ENCODE measurements around the gene SUGCT.
"Not testable (repeated sequence)": the region's sequence is repeated elsewhere in the genome, so short reads cannot be mapped to it uniquely, and the experiment has no call there.

Gene SUGCT

GRCh38 chr7:40139891-40140290, 5.1 kb downstream of the SUGCT start:
- DNase-seq: not testable (repeated sequence)

GRCh38 chr7:40141916-40142315, 7.1 kb downstream of the SUGCT start:
- not testable (repeated sequence) for DNase-seq

GRCh38 chr7:40145596-40146130, 10.9 kb downstream of the SUGCT start:
- DNase-seq: not testable (repeated sequence)

GRCh38 chr7:40147371-40148246, 12.8 kb downstream of the SUGCT start:
- DNase-seq: no peak

GRCh38 chr7:40148247-40148580, 13.4 kb downstream of the SUGCT start:
- DNase-seq: not testable (repeated sequence)

- DNase-seq: no peak
These were observed 13.9 kb downstream of the SUGCT start for GRCh38 chr7:40148671-40149070.

- DNase-seq: no peak
These were observed 16.7 kb downstream of the SUGCT start for GRCh38 chr7:40151504-40151903.

- no peak for DNase-seq
These were observed 22.2 kb downstream of the SUGCT start for GRCh38 chr7:40156988-40157387.

- no peak for DNase-seq
These were observed 27.7 kb downstream of the SUGCT start for GRCh38 chr7:40162516-40162915.

GRCh38 chr7:40165216-40165615, 30.4 kb downstream of the SUGCT start:
- DNase-seq: no peak

- no peak for DNase-seq
These were observed 32.5 kb downstream of the SUGCT start for GRCh38 chr7:40167291-40167690.

- not testable (repeated sequence) for DNase-seq
These were observed 33.5 kb downstream of the SUGCT start for GRCh38 chr7:40168266-40168665.

GRCh38 chr7:40173121-40173520, 38.3 kb downstream of the SUGCT start:
- not testable (repeated sequence) for DNase-seq

GRCh38 chr7:40175256-40175655, 40.5 kb downstream of the SUGCT start:
- DNase-seq: not testable (repeated sequence)

- DNase-seq: no peak
These were observed 41.1 kb downstream of the SUGCT start for GRCh38 chr7:40175725-40176510.

- no peak for DNase-seq
These were observed 42.3 kb downstream of the SUGCT start for GRCh38 chr7:40177071-40177470.

GRCh38 chr7:40182452-40182851, 47.6 kb downstream of the SUGCT start:
- no peak for DNase-seq

GRCh38 chr7:40186586-40186985, 51.8 kb downstream of the SUGCT start:
- no peak for DNase-seq

- DNase-seq: no peak
These were observed 57.2 kb downstream of the SUGCT start for GRCh38 chr7:40192036-40192435.

- no peak for DNase-seq
These were observed 59.9 kb downstream of the SUGCT start for GRCh38 chr7:40194745-40195144.

- DNase-seq: peak; percentile 9 to 16
These were observed 62.7 kb downstream of the SUGCT start for GRCh38 chr7:40197527-40197926.

GRCh38 chr7:40199076-40199802, 64.4 kb downstream of the SUGCT start:
- no peak for DNase-seq

- no peak for DNase-seq
These were observed 66.0 kb downstream of the SUGCT start for GRCh38 chr7:40200791-40201190.

Data from inflammatory macrophage (primary cell).